Gastrocnemius medialis (tissue), 4 donors: Measurements from ENCODE around the gene CPXM2.

Experiments
- POLR2A ChIP-seq, 2 donors: fragments of 450-650 bp; IDR thresholded peaks; one replicate each; pipeline ENCODE4 v1.6.1; 2017; ENCODE audit warnings: antibody characterized with exemption in 2 of 2, mild to moderate bottlenecking in 2 of 2, moderate library complexity in 2 of 2
- TF ChIP-seq, protein P1 (sequence below), 5 experiments: fragments of 450-650 bp in 3 of 5; fragments of 200-600 bp in 2 of 5; sonication (generic) in 2 of 5; IDR thresholded peaks in 4 of 5; conservative IDR thresholded peaks in 1 of 5; 1 replicate in 4 of 5; 2 replicates in 1 of 5; pipeline ENCODE4 v1.5.1; 2016 to 2019; ENCODE audit warnings: antibody characterized with exemption in 5 of 5, mild to moderate bottlenecking in 3 of 5, moderate library complexity in 3 of 5

DNA sequence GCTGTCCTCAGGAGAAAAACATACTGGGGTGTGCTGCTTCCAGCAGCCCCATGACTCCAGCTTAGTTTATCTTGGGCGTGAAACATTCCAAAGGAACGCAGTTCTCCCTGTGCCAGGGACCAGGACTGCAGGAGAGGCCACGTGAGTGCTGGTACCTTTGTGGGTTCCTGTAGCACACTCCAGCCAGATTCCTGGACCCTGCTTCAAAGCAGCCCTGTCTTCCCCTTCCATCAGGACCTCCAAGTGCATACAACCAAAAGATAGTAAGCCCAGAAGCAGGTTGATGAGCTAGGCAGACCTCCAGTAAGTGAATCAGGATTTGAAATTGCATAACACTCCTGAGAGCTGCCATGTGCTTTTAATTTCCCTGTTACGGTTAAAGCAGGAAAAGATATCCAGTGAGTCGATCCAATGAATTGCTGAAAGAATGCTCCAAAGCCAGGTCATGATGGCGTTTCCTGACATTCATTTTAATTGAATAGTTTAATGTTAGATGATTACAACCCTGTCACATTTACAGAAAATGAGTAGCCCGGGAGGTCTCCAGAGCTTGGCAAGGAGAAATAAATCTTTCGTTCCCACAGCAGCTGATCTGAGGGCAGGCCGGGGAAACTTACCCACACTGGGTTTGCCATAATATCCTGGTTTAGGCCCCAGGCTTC lies 38.9 kb upstream of the CPXM2 start:
- TF ChIP-seq, protein P1, sequence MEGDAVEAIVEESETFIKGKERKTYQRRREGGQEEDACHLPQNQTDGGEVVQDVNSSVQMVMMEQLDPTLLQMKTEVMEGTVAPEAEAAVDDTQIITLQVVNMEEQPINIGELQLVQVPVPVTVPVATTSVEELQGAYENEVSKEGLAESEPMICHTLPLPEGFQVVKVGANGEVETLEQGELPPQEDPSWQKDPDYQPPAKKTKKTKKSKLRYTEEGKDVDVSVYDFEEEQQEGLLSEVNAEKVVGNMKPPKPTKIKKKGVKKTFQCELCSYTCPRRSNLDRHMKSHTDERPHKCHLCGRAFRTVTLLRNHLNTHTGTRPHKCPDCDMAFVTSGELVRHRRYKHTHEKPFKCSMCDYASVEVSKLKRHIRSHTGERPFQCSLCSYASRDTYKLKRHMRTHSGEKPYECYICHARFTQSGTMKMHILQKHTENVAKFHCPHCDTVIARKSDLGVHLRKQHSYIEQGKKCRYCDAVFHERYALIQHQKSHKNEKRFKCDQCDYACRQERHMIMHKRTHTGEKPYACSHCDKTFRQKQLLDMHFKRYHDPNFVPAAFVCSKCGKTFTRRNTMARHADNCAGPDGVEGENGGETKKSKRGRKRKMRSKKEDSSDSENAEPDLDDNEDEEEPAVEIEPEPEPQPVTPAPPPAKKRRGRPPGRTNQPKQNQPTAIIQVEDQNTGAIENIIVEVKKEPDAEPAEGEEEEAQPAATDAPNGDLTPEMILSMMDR (IDR thresholded peaks at IDR 0.05 in 4 of 5, conservative IDR thresholded peaks at IDR 0.05 in 1 of 5) = no peak
- no peak for TF ChIP-seq POLR2A (IDR thresholded peaks at IDR 0.05)
